GM19025 (cell line): ENCODE results near the gene OPN1SW.

ENCODE experiments used
- ATAC-seq: cut with Tn5 transposase; IDR thresholded peaks from one replicate; pipeline ENCODE4 v1.9.1; 2021; ENCODE audit warnings: mild to moderate bottlenecking, low read depth, moderate library complexity; ENCODE audit not compliant: unreplicated experiment

Gene OPN1SW

DNA sequence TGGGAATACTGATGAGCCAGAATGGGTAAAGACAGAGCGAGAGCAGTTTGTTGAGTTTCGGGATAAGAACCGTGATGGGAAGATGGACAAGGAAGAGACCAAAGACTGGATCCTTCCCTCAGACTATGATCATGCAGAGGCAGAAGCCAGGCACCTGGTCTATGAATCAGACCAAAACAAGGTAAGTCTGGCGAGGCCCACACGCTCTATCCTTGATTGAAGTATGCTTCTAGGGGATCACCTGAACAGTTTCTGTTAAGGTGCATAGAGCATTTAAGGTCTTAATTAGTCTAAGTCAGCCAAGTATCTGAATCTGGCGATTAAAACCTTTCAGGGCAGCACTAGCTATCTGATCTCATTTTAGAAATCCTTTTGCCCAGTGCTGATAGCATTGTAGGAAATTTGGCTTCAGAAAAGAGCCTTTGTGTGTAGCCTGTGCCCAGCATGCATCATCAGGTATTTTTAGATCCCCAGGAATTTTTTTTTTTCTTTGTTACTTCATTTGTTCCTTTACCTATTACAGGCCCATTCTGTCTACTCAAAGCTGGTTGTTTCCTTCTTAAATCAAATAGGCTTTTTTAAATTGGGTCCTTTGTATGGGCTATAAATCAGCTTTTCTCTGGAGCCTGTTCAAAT is 8.0 kb downstream of the OPN1SW start:
- no peak for ATAC-seq

DNA sequence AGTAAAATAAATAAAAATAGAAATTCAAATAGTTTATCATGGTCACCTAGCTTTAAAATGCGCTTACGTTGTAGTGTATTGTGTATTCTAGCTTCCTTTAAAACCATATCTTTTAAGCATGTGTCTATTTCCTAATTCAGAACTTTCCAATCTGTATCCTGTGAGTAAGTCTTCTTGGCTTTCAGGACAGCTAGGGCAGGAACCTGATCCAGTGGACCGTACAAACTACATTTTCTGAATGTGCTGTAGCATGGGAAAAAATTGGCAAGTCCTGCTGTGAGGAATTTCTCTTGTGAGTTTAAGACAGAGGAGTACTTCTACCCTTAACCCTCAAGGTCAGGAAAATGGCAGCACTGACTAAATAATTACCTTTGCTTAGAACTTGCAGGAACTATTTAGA is 12.1 kb downstream of the OPN1SW start:
- ATAC-seq = no peak

GRCh38 chr7:128759242-128759641 is 16.4 kb downstream of the OPN1SW start:
- ATAC-seq = no peak

- ATAC-seq = no peak
These were observed 17.0 kb downstream of the OPN1SW start for GRCh38 chr7:128758553-128758952.

DNA sequence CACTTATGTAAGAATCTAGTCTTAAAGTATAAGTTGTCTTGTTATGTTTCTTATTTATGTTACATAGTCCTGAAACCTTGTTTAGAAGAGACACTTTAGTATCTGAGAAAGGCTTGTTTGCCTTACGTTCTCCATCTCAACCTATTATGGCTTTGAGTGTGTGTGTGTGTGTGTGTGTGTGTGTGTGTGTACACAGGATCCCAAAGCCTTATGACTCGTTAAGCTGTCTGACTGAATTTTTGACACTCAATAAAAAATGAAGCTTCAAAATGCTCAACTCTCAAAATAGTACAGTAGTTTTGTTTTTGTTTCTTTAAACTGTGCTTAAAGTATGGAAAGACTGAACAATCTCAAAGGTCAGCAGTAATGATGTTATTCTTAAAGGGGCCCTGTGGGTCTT is 18.4 kb downstream of the OPN1SW start:
- no peak for ATAC-seq

DNA sequence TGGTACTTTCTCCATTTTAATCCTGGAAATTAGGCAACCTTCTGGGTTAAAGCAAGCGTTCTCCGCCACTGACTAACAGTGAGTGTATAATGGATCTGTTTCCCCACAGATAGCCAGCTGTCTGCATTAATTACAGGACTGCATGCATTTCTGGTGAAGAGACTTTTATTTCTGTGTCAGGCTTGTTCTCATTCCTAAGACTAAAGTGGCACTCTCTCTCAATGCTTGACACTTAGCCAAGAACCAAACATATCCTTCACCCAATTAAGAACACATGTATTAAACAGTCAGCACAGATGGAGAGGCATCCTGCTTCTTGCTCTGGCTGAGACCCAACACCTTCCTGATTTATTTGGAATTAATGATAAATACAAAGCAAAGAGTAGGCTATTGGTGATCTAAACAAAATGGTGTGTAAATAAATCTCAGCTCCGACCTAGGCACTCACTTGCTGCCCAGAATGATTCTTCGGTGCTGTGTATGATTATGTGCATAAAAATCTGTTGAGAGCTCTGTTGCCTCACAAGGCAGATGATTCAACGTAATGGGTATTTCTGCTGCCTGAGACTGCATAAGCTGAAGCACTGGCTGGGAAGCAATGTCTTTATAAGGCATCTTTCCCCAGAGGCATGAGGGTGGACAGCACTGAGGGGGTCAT is 19.6 kb downstream of the OPN1SW start:
- no peak for ATAC-seq

- no peak for ATAC-seq
These were observed 20.3 kb downstream of the OPN1SW start for GRCh38 chr7:128755075-128755818.

GRCh38 chr7:128752251-128752650 is 23.3 kb downstream of the OPN1SW start:
- no peak for ATAC-seq

DNA sequence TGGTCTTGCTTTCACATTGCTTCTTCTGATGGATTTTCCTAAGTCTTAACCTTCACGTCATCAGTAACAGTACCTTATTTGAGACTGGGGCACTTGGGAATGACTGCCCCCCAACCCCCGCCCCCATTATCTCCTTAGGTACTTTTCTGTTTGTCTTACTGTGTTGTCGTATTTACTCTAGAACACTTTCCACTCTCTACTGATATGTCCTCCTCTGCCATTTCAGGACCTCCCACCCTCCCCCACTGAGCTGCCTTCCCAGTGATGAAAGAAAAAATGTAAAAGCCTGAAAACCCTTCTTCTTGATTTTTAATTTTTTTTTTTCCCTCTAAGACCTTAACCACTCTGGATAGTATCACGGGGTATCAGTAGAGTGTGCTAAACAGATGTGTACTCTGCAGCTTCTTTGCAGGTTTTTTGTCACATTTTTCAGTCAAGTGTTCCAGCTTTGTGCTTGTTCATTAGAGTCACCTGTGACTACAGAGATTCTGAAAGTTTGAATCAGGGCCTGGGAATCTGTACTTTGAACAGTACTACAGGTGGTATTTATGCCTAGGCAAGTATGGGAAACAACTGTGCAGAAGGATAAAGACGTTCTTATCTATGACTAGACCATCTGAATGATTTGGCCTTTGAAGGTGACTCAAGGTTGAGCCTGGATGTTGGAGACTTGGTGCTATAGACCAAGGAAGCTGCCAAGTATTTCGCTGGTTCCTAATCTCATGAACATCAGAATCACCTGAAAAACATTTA is 28.1 kb downstream of the OPN1SW start:
- ATAC-seq = no peak

DNA sequence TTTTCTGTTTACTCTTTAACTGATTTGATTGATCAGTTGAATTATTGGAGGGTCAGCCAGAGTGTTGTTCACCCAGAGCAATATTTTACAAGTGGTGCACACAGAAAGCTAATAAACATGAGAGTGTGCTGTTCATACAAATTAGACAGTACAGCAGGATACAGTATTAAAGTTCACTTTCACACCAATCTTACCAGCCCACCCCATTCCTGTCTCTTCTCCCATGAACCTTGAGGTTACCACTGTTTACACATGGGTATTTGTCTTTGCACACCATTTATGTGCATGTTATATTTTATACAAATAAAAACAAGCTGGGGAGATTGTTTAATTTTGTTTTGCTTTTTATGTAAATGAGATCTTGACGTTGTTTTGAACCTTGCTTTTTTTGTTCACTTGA is 29.9 kb downstream of the OPN1SW start:
- ATAC-seq = no peak

DNA sequence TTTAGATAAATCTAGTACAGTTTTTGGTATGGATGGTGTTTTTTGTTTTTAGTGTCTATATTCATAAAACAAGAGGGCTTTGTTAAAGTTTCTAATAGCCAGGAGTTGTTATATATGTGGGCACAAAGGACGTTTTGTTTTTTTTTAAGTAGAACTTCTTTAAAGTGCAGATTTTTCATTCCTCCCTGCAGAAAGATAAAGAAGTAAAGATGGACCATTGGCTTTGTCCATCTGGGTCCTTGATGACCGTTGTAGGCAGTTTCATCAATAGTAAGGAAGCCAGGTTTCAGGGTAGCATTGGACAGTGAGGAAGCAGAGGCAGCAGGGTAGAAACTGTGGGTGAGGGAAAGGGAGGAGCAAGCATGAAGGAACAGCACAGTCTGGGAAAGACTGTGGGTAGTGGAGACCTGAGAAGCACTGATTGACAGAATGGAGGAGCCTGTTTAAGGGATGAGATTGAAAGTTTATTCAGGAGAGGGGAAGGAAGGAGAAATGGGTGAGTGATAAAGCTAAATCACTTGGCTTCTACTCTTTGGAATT is 31.2 kb downstream of the OPN1SW start:
- no peak for ATAC-seq

GRCh38 chr7:128743112-128743772 is 32.4 kb downstream of the OPN1SW start:
- no peak for ATAC-seq

DNA sequence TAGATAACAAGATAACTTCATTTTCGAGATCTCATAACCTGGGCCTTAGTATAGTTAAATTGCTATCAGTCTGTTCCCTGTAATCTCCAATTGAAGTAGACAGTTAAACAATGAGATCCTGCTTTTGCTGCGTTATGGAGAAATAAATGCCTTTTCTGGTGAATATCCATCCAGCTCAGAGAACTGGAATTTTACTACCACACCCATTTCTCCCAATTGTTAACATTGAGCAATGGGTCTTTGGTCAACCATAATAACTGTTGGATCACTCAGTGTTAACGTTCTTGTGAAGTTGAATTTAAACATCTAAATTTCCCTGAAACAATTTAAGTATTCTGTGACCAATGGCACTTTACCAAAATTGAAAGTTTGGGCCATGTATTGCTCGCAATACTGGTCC is 33.4 kb downstream of the OPN1SW start:
- no peak for ATAC-seq

DNA sequence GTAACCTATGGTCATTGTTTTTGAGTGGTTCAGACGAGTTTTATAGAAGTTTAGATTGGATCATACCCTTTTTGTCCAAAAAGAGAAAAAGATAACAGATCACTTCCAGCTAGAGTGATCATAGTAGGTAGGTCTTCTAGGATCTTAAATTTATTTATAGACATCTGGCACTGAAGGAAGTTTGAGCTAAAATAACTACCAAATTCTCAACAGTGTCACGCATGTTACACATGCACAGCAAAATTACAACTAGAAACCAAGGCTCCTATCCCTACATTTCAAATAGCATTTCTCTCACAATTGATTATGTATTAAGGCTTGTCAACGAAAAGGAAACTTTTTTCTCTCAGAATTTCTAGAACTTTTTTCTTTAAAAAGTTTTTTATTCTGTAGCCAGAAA is 34.1 kb downstream of the OPN1SW start:
- no peak for ATAC-seq

GRCh38 chr7:128740996-128741395 is 34.6 kb downstream of the OPN1SW start:
- ATAC-seq = no peak

DNA sequence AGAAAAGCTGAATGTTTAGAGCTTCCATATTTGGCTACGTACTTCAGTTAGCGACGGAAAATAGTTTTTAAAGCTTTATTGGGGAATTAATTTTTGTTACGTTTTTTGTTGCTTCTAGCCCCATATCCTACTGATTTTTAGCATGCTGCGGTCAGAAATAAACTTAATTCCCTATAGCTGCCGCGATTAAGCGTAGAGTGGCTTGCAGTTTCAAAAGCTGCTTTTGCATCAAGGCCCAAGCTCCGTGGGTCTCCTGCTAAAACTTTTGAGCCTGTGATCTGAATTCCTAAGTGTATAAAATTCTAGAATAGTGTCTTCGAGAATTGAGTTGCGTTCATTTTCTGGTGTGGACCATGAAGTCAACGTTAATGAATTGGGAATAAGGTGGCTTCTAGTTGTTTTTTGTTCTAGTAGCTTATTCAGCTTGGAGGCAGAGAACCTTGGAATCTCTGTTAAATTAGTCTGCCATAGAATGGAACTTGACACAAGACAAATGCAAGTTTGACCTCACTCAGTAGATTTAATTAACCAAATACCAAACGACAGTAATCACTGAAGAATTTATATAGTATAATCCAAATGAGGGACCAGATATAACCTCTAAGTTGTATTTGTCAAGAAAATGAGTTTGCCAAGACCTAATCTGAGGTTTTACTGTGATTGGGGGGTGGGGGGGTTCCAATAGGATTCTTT is 35.5 kb downstream of the OPN1SW start:
- ATAC-seq = no peak

GRCh38 chr7:128739048-128739962 is 36.3 kb downstream of the OPN1SW start, which contains the start of gene CALU:
Gene CALU (plus strand): TSS chr7:128739359. CDS start chr7:128748584, 9,225 bp downstream.
- peak; percentile 98 for ATAC-seq

DNA sequence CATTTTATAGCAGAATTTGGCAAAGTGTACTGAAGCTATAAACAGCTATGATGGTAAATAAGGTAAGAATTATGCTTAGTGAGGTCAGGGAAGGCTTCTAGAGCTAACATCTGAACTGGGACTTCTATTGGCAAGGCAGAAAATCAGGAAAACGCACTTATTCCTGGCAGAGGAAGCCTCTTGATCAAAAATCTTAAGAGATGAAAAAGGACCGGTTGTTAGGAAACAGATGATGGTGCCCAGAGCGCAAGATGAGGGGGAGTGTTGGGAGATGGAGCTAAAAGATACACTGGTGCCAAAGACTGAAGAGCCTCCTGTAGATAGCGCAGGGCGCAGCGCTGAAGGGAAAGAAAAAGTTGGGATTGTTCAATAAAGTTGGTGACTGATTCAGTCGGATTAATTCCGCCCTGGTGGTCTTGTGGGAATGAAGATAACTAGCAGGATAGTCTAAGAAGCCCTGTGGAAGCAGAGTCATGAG is 37.0 kb downstream of the OPN1SW start:
- ATAC-seq = no peak
